ENCODE data around the gene XYLT2.
A peak's percentile ranks its signal among the peaks of the same experiment; 100 is the strongest.

The XYLT2 gene

GRCh38 chr17:50361561-50362480 lies 15.9 kb downstream of the XYLT2 start:
- FAIRE-seq, result peak; percentile 93
- DNase-seq (ENCODE audit: extremely low spot score, insufficient read length, low read depth), result peak; percentile 43

- DNase-seq (ENCODE audit: extremely low spot score, insufficient read length, low read depth) (no peak), FAIRE-seq (no peak)
Measured at GRCh38 chr17:50362661-50363060, 16.7 kb downstream of the XYLT2 start.

DNA sequence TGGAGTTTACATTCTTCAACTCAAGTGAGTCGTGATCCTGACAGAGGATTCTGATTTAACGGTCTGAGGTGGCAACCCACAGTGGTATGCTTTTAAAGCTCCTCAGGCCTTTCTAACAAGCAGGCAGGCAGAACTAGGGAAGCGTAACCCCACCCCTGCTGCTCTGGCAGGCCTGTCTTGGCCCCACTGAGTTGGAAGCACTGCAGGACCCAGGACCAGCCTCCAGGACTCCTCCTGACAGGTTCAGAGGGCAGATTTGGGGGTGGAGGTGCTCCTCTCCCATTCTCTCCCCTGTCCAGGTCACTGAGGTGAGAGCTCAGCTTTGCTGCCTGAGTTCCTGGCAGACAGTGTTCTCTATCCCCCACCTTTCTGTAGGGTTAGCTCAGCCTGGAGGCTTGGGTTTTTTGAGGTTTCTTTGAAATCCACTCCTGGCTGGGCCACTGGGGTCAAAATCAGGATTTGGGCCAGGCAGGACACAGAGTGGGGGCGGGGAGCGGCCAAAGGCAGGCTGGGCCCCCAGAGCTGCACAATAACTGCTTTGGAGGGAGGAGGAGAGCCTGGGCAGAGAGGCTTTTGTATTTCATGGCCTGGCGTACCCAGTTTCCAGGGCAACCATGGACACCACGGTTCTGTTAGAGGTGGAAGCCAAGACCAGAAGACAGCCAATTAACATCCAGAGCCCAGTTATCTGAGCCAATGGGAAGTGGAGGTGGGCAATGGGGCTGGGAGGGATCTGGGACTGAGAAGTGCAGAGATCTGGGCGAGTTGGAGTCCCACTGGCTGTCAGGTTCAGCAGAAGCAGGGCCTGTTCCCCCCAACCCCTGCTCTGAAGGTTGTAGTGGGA lies 17.5 kb downstream of the XYLT2 start:
- DNase-seq (ENCODE audit: extremely low spot score, insufficient read length, low read depth) (no peak), FAIRE-seq (no peak)

- FAIRE-seq (no peak), DNase-seq (ENCODE audit: extremely low spot score, insufficient read length, low read depth) (no peak)
Measured at GRCh38 chr17:50364061-50364458, 18.1 kb downstream of the XYLT2 start.

GRCh38 chr17:50364715-50365114 lies 18.8 kb downstream of the XYLT2 start:
- DNase-seq (ENCODE audit: extremely low spot score, insufficient read length, low read depth) (no peak), FAIRE-seq (no peak)

- FAIRE-seq, result no peak
- no peak for DNase-seq (ENCODE audit: extremely low spot score, insufficient read length, low read depth)
Measured at GRCh38 chr17:50365165-50365564, 19.2 kb downstream of the XYLT2 start.

DNA sequence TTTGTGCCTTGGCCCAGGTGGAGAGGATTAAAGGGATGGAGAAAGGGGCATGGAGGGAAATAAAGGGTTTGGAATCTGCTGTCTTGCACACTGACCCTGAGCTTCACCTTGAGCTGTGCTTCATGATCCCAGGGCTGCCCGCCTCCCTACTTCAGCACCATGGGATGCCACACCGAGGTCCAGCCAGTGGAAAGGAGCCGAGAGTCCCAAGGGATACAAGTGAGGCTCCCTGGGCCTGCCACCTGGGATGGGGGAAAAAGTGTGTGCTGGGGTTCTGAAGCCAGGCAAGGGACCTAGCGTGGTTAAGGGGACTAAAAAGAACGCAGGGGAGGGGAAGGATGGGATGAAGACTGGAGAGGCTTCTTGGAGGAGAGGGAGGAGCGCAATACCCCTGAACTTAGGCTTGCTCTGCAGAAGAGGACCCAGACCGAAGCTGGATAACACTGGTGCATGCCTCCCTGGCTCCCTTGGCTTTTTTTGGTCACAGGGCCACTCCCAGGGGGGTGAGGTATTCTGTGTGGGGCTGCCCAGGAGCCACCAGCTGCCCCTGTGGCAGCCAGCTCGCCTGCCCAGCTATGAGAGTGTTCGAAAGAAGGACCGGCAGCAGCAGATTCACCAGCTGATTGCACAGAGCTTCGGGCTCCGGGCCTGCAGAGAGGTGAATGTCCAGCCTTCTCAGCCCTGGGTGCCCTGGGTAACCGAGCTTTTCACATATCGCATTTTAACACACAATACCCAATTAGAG lies 19.9 kb downstream of the XYLT2 start:
- no peak for DNase-seq (ENCODE audit: extremely low spot score, insufficient read length, low read depth)
- no peak for FAIRE-seq

DNA sequence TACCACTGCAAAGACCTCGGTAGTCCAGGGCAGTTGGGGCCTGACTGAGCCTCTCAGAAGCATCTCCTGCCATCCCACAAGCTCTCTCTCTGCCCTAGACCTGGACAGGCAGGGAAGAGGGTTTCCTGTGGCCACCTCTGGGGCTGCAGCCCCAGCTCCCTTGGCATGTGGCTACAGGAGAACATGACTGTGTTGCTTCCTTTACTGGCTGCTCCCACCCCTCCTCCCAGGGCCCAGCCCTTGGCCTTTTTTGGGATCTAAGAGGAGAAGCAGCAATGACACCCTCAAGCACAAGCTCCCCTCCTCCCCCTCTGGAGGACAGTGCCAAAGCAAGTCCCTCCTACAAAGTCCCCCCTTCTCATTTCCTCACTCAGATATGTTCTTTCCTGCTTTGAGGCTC lies 21.5 kb downstream of the XYLT2 start:
- no peak for DNase-seq (ENCODE audit: extremely low spot score, insufficient read length, low read depth)
- FAIRE-seq, result no peak

GRCh38 chr17:50370052-50370451 lies 24.1 kb downstream of the XYLT2 start:
- FAIRE-seq, result no peak
- DNase-seq (ENCODE audit: extremely low spot score, insufficient read length, low read depth), result no peak

DNA sequence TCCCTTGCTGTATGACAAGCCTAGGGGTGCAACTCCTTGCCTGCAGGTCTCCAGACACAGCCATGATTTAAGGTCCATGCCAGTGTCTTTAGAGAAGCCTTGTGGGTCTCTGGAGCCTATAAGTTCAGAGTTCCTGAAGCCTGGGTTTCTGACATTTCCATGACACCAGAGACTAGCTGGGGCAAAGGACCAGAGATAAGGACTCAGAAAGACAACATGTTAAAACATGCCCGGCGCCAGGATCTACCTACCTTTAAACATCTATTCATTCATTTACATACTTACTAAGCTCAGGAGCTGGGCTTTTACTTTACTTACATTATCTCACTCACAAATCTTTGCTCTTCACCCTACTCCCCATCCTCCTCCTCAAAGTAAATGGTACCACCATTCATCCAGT lies 25.6 kb downstream of the XYLT2 start:
- DNase-seq (ENCODE audit: extremely low spot score, insufficient read length, low read depth) (no peak), FAIRE-seq (no peak)

GRCh38 chr17:50372222-50372757 lies 26.4 kb downstream of the XYLT2 start:
- DNase-seq (ENCODE audit: extremely low spot score, insufficient read length, low read depth) (no peak), FAIRE-seq (no peak)

DNA sequence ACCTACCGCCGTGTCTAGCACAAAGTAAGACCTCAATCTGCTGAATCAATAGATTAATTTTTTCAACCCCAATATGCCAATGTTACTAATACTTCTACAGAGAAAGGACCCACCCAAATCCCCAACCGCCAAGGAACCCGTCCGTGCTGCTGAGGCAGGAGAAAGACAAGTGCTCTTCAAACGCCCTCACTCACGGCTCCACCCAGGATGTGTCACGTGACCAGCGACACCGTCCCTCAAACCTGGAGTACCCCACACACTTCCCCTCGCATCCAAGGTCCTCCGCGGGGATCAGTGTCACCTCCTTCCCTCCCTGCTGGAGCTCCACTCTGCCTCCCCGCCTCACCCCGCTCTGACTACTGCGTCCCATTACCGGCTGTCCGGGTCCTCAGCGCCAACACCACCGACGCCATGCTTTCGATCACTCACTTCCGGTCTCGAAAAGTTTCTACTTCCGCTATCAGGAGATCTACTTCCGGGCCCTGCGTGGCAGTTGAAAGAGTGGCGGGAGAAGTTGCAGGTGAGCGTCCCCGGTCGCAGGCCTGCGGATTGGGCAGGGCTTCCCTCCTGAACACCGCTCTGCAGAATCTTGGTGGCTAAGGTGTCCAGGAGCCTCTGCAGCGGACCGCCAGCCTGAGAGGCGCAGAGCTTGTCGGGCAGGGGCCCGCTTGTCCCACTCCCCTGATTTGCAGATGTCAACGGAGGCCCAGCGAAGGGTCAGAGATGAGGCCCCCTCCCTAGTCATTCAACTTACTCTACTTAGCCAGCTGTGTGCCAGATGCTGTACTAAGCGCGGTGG lies 27.0 kb downstream of the XYLT2 start, which contains the start of the genes EME1 and MRPL27:
Gene EME1, plus strand, starts transcription at position 472 of the 799 bp plus-strand sequence. CDS start 1,980 bp downstream, outside the sequence.
Gene MRPL27, minus strand, starts transcription at position 427 of the 799 bp plus-strand sequence. Its CDS starts 14 bp downstream, at position 413.
- DNase-seq (ENCODE audit: extremely low spot score, insufficient read length, low read depth) (peak; percentile 88), FAIRE-seq (peak; percentile 94)

GRCh38 chr17:50373705-50374104 lies 27.8 kb downstream of the XYLT2 start:
- no peak for DNase-seq (ENCODE audit: extremely low spot score, insufficient read length, low read depth)
- no peak for FAIRE-seq

DNA sequence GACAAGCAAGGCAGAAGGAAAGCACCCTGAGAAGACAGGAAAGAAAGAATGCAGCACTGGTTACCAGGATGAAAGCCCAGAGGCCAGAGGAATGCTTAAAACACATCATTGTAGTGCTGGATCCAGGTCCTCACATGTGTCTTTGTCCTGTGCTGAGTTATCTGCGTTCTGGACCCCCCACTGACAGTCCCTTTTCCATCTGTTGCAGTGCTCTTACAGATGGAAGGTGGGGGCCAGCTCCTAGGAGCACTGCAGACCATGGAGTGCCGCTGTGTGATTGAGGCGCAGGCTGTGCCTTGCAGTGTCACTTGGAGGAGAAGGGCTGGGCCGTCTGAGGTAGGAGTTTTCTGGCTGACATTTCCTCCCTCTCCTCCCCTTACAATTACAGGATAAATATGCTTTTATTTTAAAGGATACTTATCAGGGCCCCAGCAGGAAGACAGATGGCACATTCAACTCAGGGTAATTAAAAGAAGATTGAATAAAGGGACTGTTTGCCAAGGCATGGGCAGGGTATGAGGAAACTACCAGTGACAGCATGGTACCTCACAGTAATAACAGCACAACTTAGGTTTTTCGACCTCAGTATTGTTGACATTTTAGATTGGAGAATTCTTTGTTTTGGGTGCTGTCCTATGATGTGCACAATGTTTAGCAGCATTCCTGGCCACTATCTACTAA lies 30.1 kb downstream of the XYLT2 start:
- FAIRE-seq (no peak), DNase-seq (ENCODE audit: extremely low spot score, insufficient read length, low read depth) (no peak)

GRCh38 chr17:50379351-50380132 lies 33.6 kb downstream of the XYLT2 start:
- FAIRE-seq (no peak), DNase-seq (ENCODE audit: extremely low spot score, insufficient read length, low read depth) (no peak)

DNA sequence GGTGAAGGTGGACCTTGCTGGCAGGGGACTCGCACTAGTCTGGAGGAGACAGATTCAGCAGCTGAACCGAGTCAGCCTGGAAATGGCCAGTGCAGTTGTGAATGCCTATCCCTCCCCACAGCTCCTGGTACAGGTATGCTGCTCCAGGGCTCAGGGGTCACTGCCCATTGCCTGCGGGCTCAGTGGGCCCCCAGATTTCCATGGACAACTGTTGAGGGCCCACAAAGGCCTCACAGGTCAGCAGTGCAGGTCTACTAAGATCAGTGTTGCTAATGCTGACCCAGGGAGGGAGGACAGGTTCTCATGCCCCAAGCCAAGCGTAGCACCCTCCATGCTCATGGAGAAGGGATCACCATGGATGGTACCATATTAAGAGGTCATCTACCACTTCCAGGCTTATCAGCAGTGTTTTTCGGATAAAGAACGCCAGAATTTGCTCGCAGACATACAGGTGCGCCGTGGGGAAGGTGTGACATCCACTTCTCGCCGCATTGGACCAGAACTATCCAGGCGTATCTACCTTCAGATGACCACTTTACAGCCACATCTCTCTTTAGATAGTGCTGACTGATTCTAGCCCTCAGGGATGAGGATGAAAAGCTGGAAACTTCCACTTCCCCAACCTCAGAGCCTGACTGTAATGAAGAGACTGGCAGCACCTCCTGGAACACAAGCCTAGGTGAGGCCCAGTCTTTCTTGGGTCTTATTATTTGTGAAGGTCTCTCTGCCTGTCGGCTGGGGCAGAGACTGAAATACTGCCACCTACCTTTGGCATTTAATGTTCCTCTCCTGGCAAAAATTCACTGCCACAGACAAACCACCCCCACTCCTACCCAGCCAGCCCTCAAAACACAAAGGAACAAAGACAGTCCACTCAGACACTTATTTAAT lies 34.7 kb downstream of the XYLT2 start:
- FAIRE-seq (no peak), DNase-seq (ENCODE audit: extremely low spot score, insufficient read length, low read depth) (no peak)
